HG02642 (cell line): ENCODE data around the gene ZFYVE21.

Experiments used
- ATAC-seq: cut with Tn5 transposase; IDR thresholded peaks from one replicate; pipeline ENCODE4 v1.9.1; 2021; ENCODE audit warnings: mild to moderate bottlenecking; ENCODE audit not compliant: unreplicated experiment, poor library complexity

Gene ZFYVE21

DNA sequence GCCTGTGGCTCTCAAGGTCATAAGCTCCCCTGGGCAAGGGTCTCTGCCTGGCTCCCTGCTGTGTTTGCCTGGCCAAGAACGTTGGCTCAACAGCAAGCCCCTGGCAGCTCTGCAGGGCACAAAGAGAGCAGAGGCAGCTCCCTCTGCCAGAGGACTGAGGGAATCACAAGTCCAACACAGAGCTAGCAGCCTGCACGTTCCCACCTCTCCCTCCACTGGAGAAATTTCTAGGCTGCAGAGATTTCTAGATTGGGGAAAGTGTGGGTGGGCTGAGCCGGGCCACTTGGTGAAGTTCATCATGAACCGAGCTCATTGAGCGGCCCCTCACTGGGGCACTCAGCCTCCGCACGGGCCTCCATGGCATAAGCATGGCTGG is 19.8 kb downstream of the ZFYVE21 start:
- no peak for ATAC-seq

DNA sequence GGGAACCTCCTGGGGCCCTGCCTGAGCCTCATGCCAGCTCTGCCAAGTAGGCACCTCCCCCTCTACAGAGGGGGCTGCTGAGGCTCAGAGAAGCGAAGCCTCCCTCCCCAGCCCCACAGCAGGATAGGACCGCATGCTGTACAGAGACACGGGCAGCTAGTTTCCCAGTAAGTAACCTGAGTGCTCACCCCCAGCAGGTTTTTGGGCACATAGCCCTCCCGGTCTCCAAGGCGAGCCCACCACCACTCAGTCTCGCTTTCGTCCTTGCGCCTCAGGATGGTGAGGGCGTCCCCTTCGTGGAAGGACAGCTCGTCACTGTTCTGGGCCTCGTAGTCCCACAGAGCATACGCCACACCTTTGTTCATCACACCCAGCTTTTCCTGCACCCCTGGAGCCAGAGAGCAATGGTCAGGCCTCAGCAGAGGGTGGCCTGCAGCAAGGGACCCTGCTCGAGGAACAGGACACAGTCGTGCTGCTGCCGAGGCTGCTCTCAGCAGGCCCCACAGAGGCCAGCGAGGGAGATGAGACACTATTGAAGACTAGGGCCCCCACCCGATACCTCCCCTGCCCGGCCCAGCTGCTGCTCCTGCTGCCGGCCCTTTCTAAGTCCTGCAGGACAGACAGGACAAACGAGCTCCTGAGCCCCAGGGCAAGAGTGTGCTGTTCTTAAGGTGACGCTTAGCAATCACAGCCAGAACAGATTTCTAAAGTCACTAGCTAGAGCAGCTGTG is 20.4 kb downstream of the ZFYVE21 start:
- ATAC-seq, result no peak

DNA sequence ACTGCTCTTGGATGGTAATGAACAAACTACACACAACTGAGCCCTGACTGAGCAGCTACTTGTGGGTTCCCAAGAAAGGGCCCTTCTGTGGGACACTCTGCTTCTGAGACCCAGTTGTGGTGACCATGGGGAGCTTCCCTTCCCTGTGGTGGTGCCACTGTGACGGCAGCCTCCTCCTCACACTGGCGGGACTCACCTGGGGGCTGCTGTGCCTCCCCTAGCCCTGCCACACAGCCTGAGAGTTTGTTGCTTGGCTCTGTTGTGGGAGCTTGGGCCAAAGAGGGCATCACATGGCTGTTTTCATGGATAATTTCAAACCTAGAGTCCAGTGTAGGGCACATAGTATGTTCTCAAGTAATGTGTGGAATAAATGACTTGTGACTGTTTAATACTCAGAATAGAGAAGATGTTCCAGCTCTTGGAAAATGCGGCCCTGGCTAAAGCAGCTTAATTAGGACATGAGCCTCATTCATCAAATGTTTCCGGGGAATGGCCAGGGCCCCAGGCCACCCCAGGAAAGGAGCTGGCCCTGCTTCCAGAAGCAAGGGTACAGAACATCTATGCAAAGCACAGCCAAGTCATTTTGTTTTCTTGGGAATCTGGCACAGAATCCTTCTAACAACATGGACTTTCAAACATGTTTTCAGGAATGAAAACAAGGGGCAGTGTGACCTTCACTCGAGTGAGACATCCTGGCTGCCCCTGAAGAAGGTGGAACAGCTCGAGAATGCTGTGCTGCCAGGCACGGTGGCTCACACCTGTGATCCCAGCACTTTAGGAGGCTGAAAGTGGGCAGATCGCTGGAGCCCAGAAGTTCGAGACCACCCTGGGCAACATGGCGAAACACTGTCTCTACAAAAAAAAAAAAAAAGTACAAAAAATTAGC is 21.2 kb downstream of the ZFYVE21 start:
- no peak for ATAC-seq

DNA sequence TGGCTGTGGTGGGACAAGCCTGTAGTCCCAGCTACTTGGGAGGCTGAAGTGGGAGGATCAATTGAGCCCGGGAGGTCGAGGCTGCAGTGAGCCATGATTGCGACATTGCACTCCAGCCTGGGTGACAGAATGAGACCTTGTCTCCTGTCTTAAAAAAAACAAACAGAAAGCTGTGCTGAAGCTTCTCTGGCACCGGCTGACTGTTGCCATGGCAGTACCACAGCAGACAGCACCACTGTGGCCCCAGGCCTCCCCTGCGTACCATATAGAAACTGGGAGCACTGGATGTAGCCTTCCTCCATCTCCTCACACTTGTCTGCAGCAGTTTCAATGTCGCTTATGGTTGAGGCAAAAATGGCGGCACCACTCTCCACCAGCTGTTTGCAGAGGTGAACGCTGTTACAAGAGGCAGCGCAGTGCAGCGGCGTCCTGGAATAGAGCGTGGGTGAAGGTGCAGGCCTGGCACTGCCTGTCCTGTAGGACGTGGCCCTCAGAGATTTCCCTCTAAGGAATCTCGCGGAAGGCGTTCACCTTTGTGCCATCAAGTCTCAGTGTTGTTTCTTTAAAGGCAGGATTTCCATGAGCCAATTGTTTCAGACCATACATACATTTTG is 21.9 kb downstream of the ZFYVE21 start:
- ATAC-seq, result no peak

DNA sequence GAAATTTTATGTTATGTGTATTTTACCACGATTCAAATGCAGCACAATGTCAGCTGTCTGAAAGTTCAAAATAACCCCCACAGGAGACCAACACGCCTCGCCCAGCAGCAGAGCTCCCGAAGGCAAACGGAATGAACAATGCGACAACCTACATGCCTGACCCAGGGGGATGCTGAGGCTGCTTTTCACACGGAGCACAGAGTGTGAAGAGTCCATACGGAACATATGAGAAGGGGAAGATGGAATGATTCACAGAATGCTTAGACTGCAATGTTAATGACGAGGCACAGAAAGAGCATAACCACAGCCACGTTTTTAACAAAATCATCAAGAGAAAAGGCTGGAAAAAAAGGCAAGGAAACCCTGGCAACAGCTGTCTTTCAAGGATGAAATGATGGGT is 22.6 kb downstream of the ZFYVE21 start:
- no peak for ATAC-seq

DNA sequence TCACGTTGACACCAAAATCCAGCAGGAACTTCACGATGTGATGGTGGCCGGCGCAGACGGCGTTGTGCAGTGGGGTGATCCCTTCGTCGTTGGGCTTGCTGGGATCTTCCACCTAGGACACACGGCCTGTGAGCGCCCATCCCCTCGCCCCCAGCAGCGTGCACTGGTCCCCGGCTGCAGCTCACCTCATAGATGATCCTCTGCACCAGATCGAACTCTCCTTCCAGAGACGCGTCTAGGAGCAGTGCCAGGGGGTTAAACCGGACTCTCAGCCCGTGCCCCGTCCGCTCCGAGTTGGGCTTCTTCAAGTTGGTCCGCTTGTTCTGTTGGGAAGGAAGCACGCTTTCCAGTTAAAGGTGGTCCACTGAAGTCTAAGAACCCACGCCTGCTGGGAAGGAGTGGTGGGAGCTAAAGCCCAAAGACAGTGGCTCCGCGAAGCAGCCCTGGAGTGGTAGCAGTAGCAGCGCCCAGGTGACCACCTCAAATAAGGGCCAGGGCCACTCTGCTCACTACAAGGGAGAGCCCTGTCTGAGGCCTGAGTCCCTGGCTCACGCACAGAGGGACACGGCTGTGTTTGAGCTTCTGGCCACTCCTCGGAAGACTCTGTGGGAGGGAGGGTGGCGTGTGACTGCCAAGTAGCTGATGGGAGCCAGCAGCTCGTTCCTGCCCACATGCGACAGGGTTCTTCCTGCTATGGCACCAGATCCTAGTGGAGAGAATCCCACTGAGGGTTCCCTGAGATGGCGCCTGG is 23.3 kb downstream of the ZFYVE21 start:
- ATAC-seq, result no peak

DNA sequence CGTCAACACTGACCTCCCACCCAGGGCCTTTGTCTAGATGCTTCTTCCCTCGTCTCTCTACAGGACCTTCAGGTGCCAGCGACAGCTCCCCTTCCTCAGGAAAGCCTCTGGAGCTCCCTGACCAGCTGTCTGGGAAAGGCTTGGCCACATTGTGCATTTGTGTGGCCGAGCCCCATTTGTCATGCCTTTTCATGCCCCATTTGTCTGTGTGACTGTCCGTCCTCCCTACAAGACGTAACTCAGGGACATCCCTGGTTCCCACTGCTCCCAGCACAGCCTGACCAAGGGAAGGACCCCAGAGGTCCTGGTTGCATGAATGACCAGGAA is 23.8 kb downstream of the ZFYVE21 start:
- ATAC-seq, result no peak

DNA sequence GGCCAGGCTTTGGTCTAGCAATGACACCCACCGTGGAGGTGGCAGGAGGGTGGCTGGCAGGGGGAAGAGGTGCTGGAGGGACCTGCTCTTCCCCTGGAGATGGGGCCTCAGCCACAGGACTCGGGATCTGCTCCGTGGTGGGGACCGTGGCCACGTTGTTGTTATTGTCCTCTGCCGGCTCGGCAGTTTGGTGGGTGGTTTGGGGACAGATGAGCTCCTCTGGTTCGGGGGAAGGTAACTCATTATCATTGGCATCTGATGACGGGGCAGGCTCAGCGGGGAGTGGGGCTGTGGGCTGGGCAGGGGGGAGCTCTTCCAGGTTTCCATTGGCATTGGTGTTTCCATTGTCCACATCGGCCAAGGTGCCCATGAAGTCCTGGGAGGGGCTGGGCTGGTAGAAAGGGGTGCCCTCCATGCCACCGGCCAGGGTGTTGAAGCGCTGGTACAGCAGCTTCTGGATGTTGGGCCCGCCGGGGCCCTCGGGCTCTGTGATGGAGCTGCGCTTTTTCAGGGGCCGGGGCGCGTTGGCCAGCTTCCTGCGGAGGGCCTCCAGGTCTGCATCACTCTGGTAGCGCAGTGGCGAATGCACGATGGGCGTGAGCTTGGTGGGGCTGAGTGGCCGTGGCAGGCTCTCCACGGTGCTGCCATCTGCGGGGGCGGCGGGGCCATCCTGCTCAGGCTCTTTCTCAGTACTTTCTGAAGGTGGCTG is 24.3 kb downstream of the ZFYVE21 start:
- ATAC-seq, result no peak

DNA sequence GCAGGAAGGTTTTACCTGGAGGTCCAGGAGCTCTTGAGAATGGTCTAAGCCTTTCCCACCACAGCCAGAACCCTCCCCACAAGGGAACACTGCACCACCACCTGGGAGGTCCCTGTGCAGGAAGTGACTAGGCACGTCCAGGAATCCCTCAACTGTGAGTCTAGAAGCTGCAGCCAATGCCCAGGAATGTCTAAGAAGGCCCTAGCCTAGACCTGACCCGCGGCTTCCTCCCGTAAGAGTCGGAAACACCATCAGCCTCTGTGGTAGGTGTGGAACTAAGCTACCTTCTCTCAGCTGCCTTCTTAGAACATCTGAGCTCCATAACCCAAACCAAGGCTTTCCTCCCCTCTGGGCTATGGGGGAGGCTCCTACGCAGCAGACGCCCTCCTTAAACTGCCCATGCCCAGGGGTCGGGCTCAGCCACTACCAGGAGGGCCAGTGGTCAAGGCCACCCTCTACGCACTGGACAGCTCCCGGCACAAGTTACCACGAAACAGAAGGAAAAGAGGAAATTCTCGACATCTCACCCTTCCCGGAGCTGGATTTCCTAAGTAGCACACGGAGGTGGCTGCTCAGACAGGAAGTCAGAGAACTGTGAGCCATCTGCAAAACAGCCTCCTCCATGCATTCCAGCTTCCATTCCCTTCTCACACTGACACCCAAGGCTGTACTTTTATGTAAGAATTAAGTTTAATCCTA is 25.5 kb downstream of the ZFYVE21 start:
- ATAC-seq, result no peak

DNA sequence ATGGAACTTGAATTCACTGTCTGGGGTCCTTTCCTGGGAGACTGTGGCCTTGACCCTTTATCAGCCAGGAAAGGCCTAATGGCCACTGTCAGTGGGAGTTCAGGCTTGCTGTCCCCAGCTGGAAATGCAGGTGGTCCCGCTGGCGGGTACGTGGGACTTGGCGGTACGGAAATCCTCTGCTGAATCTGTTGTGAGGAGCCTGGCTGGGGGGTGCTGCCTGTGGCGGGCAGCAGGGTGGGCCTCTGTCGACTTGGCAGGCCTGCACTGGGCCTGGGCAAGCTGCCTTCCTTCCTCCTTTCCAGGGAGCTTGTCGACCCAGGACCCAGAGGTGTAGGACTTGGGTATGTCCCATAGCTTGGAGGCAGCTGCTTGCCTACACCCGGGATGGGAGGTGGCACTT is 26.3 kb downstream of the ZFYVE21 start:
- ATAC-seq, result no peak

DNA sequence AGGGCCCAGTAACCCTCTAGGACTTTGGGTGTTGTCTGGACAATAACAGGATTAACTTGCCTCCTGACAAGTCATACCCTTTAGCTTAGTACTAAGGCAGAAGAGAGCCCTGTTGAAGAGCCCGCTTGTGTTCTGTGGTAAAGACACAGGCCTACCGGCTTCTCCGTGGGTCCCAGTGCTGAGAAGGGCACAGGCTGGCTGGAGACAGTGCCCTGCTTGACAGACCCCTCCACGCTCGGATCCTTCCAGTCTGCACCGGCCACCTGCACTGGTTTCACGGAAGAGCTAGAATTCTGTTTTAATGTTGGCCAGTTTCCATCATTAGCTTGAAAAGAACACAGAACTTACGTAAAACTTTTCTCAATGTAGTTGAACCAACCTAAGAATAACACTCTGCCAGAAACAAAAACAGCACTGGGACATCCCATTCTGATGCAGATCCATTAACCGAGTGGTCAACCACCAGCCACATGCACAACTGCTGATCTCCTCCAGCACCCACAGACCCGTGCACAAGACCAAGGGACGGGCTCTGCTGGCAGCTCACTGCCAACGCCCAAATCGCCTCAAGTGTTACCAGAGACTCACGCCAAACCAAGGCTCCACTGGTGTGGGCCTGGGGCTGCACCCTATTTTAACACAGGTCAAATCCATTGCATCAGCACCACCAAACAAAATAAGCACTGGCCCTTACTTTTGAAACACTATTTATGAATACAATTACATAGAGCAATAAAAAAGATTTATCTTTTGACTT is 27.1 kb downstream of the ZFYVE21 start:
- no peak for ATAC-seq

DNA sequence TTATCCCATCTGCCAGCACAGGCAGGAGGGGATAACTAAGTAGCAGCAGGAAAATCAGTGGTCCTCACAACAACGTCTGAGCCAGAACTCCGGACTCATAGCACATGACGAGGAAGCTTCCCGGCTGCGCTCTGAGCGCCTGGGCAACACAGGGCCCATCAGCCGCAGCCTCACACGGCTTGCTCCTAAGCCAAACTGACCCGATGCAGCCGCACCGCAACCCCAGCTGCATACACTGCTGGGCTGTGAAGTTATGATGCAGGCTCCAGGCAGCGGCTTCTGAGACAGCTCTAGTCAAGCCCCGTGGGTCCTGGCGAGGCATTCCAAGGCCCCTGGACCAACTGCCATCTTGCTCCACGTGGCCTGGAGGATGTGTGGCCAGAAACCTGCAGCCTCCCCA is 28.1 kb downstream of the ZFYVE21 start:
- ATAC-seq, result no peak

DNA sequence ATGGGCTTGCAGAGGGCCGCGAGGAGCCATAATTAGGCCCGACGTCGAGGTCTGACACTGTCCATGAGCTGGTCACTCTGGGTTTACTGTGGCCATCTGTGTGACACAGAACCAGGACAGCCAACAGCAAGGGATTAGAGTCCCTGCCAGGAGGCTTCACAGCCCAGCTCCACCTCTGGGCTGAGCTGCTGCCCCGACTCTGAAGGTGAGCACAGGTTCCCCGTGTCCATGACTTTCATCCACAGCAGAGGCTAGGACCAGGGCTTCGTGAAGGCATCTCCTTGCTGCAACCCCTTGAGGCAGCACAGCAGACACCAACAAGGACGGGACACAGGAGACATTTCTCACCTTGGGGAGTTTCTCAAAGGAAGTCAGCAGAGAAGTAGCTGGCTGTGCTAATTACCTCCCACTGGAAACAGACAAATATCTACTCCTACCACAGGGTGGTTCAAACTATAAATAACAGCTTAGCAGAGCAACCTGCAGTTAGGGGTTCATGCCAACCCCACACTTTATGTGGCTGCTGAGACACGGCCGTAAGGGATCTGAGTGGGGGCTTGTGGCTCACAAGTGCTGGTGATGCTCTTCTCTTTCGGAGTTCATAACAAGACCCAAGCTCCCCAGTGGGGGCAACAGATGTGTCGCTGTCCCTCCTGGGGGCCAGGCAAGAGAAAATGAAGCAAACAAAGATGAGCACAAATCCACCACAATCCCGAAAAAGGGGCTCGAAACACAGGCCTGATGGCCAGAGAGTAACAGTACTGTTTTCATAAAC is 29.2 kb downstream of the ZFYVE21 start:
- ATAC-seq, result no peak

DNA sequence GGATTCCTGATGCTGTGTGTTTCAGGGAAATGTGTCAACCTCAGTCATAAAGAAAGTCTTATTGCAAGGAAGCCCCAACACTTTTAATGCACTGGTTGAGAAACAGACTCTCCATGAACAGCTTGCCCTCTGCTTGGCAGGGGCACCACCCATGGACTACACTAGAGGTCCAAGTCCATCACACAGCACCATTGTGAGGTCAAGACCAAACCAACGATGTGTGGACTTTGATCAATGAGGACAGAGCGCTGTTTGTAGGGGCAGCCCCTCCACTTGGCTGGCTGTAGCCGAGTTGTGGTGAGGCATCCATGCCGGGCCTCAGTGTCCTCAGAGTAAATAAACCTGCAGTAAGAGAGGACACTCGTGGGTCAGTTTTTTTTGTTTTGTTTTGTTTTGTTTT is 29.8 kb downstream of the ZFYVE21 start:
- ATAC-seq, result no peak

DNA sequence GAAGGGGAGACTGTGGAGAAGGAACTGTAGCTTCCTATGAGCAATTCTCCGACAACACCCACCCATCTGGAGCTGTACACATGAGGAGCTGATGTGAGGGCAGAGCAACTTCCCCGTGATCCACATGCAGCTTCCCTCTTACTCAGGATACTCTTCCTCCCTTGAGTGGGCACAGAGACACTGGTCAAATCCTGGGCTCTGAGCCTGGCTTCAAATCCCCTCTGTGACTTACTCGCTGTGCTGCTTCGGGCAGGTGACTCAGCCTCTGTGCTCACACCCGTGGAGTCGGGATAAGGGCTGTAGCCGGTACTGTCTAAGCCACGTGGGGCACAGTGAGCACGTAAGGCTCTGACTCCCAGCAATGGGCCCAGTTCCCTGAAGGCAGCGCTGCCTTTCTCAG is 31.1 kb downstream of the ZFYVE21 start:
- no peak for ATAC-seq

DNA sequence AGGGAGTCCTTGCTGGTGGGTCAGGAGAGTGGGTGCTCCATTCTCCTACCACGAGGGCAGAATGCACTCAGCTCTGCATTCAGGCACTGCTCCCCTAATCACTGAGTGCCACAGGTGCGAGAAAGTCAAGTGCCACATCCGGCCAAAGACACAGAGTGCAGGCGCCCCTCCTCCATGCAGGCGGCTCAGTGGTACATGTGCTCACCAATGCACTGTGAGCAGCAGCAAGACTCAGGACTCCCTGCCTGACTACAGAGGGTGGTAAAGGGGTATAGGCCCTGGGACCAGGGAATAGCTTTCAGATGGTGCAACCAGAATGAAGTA is 32.9 kb downstream of the ZFYVE21 start:
- ATAC-seq, result no peak

DNA sequence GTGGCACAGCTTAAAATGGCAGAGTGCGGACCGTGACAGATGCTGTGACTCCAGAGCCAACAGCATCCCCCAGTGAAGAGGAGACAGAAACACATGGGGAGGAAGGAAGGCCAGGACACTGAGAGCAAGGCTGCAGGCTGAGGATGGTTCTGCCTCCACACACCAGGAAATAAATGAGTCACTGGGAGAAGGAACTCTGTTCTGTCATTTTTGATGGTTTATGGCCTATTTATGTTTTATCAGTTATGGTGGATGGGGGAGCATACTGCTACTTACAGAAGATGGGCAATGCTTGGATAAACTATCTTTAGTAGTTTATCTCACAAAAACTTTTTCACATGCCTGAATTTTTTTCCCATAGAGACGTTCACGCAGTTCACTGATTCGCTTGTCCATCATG is 33.8 kb downstream of the ZFYVE21 start:
- ATAC-seq, result no peak

DNA sequence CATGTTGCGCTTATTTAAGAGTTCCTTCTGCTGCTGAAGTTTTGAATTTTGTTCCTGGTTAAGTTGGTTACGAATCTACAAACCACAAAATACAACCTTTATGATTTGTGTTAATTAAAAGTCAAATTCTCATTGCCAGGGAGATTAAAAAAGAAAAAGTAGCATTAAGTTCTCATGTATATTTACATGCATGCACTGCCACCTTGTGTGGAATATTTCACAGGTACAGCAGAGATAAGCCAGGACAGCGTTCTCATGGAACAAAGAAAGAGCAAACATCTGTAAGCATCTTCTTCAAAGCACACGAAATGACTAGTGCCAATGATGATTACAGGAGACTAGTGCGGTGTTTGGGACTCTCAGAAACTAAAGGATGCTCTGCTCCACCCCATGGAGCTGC is 34.2 kb downstream of the ZFYVE21 start:
- ATAC-seq, result no peak
